HL-60 (cell line): ENCODE data around the gene PKP1.

Experiments
- GABPA ChIP-seq: IDR thresholded peaks from 2 replicates; pipeline ENCODE4 v1.6.1; 2012; ENCODE audit warnings: low read depth
- POLR2AphosphoS5 ChIP-seq: IDR thresholded peaks from 2 replicates; pipeline ENCODE4 v1.6.1; 2012; ENCODE audit warnings: low read depth
- TF ChIP-seq, protein P1 (sequence below): IDR thresholded peaks from one replicate; pipeline ENCODE4 v1.5.1; 2011; ENCODE audit warnings: low read length, control low read depth, inconsistent platforms; ENCODE audit not compliant: insufficient read depth
- TF ChIP-seq, protein P2 (sequence below): IDR thresholded peaks from 2 replicates; pipeline ENCODE4 v1.6.1; 2012; ENCODE audit warnings: low read depth; ENCODE audit not compliant: insufficient replicate concordance

DNA sequence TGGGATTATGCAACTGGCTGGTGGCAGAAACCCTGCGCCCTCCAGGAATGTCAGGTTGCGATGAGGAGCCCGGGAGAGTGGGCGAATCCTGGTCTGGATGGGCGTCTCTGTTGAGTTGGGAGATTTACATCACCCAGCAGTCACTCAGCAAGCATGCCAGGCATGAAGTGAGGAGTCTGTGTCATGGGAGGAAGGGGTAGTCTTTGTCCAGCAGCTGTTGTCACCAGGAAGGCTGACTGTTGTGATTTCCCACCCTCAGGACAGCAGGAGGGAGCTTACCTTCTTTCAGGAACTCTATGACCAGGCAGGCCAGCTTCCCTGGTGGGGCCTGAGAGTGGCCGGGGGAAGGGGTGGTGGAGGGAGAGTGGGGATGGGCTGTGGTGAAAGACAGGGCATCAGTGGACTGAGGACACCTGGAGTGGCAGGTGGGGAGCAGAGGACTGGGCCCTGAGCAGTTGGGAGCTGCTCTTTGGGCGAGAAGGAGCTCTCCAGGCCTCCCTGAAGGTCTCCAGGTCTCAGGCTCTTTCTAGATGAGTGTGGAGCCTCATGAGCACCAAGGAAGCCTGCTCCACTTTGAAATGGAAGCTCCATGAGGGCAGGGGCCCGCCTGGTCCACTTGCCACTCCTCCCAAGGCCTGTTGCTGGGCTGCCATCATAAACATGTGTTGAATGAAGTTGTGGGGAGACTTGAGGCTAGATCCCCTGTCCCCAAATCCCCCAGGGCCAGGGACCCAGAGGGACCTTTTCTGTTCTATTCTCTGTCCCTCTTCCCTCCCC, 21.3 kb upstream of the PKP1 start:
- TF ChIP-seq, protein P1, sequence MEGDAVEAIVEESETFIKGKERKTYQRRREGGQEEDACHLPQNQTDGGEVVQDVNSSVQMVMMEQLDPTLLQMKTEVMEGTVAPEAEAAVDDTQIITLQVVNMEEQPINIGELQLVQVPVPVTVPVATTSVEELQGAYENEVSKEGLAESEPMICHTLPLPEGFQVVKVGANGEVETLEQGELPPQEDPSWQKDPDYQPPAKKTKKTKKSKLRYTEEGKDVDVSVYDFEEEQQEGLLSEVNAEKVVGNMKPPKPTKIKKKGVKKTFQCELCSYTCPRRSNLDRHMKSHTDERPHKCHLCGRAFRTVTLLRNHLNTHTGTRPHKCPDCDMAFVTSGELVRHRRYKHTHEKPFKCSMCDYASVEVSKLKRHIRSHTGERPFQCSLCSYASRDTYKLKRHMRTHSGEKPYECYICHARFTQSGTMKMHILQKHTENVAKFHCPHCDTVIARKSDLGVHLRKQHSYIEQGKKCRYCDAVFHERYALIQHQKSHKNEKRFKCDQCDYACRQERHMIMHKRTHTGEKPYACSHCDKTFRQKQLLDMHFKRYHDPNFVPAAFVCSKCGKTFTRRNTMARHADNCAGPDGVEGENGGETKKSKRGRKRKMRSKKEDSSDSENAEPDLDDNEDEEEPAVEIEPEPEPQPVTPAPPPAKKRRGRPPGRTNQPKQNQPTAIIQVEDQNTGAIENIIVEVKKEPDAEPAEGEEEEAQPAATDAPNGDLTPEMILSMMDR = no peak
- TF ChIP-seq GABPA (no peak), POLR2AphosphoS5 (no peak)
- TF ChIP-seq, protein P2, sequence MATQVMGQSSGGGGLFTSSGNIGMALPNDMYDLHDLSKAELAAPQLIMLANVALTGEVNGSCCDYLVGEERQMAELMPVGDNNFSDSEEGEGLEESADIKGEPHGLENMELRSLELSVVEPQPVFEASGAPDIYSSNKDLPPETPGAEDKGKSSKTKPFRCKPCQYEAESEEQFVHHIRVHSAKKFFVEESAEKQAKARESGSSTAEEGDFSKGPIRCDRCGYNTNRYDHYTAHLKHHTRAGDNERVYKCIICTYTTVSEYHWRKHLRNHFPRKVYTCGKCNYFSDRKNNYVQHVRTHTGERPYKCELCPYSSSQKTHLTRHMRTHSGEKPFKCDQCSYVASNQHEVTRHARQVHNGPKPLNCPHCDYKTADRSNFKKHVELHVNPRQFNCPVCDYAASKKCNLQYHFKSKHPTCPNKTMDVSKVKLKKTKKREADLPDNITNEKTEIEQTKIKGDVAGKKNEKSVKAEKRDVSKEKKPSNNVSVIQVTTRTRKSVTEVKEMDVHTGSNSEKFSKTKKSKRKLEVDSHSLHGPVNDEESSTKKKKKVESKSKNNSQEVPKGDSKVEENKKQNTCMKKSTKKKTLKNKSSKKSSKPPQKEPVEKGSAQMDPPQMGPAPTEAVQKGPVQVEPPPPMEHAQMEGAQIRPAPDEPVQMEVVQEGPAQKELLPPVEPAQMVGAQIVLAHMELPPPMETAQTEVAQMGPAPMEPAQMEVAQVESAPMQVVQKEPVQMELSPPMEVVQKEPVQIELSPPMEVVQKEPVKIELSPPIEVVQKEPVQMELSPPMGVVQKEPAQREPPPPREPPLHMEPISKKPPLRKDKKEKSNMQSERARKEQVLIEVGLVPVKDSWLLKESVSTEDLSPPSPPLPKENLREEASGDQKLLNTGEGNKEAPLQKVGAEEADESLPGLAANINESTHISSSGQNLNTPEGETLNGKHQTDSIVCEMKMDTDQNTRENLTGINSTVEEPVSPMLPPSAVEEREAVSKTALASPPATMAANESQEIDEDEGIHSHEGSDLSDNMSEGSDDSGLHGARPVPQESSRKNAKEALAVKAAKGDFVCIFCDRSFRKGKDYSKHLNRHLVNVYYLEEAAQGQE = no peak
